SK-N-SH (cell line): ENCODE data around the gene ATP7B. TPM values are rescaled to one million over a fixed set of nuclear protein-coding genes. Genes with fewer than 3 reads are reported as not detected.

Experiments
- CTCF ChIA-PET: fragments of 300-600, 350-600 bp; formaldehyde crosslinking; extraction: SDS; loops from one replicate; lab custom pipeline; 2021; lab: Yijun Ruan, JAX
- POLR2A ChIA-PET: fragments of 350-600 bp; sonication (Branson Sonifier 250); formaldehyde crosslinking; extraction: SDS; loops from one replicate; lab custom pipeline; 2020; ENCODE audit warnings: antibody characterized with exemption, inconsistent platforms; lab: Yijun Ruan, JAX
- DNase-seq: peaks from one replicate; pipeline ENCODE4 v3.0.0; 2012
- H2AFZ ChIP-seq: fragments of 200-600 bp; sonication (generic); 2 replicates; pipeline ENCODE4 v1.8.1; 2016; ENCODE audit warnings: antibody characterized with exemption, mild to moderate bottlenecking, low read depth
- H3F3A ChIP-seq: fragments of 200-600 bp; sonication (generic); replicated peaks from 2 replicates; pipeline ENCODE3; 2016; ENCODE audit warnings: antibody characterized with exemption, mild to moderate bottlenecking; ENCODE audit not compliant: insufficient read depth
- H3K27ac ChIP-seq, 2 experiments: fragments of 200-500 bp in 1 of 2; fragments of 200-600 bp in 1 of 2; sonication (Bioruptor generic) in 1 of 2; sonication (generic), shearing (Covaris generic) in 1 of 2; 2 replicates each; pipeline versions ENCODE4 v1.5.1 to v1.6.1; 2014 to 2016; ENCODE audit warnings: low read depth in 2 of 2, inconsistent platforms in 1 of 2, low read length in 1 of 2, mild to moderate bottlenecking in 1 of 2, mixed read lengths in 1 of 2
- H3K27me3 ChIP-seq: fragments of 200-600 bp; sonication (generic), shearing (Covaris generic); 2 replicates; pipeline ENCODE4 v1.6.1; 2016; ENCODE audit warnings: mixed run types; ENCODE audit not compliant: insufficient read depth
- H3K36me3 ChIP-seq, 2 experiments: fragments of 200-500 bp in 1 of 2; fragments of 200-600 bp in 1 of 2; sonication (Bioruptor generic) in 1 of 2; sonication (generic) in 1 of 2; replicated peaks in 1 of 2; 2 replicates each; pipeline versions ENCODE3 to v1.5.1; 2014 to 2016; ENCODE audit warnings: low read length in 1 of 2, mild to moderate bottlenecking in 1 of 2; ENCODE audit not compliant: insufficient read depth in 2 of 2, control insufficient read depth in 1 of 2
- H3K4me1 ChIP-seq, 2 experiments: fragments of 200-500 bp in 1 of 2; fragments of 200-600 bp in 1 of 2; sonication (Bioruptor generic) in 1 of 2; sonication (generic), shearing (Covaris generic) in 1 of 2; 2 replicates each; pipeline versions ENCODE4 v1.5.1 to v1.6.1; 2014 to 2016; ENCODE audit warnings: low read depth in 1 of 2, low read length in 1 of 2, mixed run types in 1 of 2; ENCODE audit not compliant: insufficient read depth in 2 of 2, control insufficient read depth in 1 of 2
- H3K4me2 ChIP-seq: fragments of 200-600 bp; sonication (generic), shearing (Covaris generic); 2 replicates; pipeline ENCODE4 v1.6.1; 2017; ENCODE audit warnings: mixed run types
- H3K4me3 ChIP-seq, 2 experiments: fragments of 200-500 bp in 1 of 2; fragments of 200-600 bp in 1 of 2; sonication (Bioruptor generic) in 1 of 2; sonication (generic), shearing (Covaris generic) in 1 of 2; 2 replicates each; pipeline versions ENCODE4 v1.5.1 to v1.8.1; 2014 to 2016; ENCODE audit warnings: low read depth in 2 of 2, inconsistent platforms in 1 of 2, low read length in 1 of 2, mild to moderate bottlenecking in 1 of 2, mixed read lengths in 1 of 2, moderate library complexity in 1 of 2
- H3K79me2 ChIP-seq: fragments of 200-600 bp; sonication (generic); 2 replicates; pipeline ENCODE4 v1.8.1; 2017; ENCODE audit warnings: mild to moderate bottlenecking; ENCODE audit not compliant: insufficient read depth
- H3K9ac ChIP-seq: fragments of 200-600 bp; sonication (generic); 2 replicates; pipeline ENCODE4 v1.6.1; 2017; ENCODE audit warnings: mixed run types
- H3K9me2 ChIP-seq: fragments of 200-600 bp; sonication (generic); 2 replicates; pipeline ENCODE4 v1.6.1; 2017; ENCODE audit warnings: mixed run types
- H3K9me3 ChIP-seq: fragments of 200-600 bp; sonication (generic); 2 replicates; pipeline ENCODE4 v1.6.1; 2017; ENCODE audit warnings: mixed run types, mild to moderate bottlenecking, moderate library complexity
- H4K20me1 ChIP-seq: fragments of 200-600 bp; sonication (generic); 2 replicates; pipeline ENCODE4 v1.6.1; 2017; ENCODE audit warnings: mild to moderate bottlenecking, mixed run types; ENCODE audit not compliant: insufficient read depth
- EP300 ChIP-seq, 2 experiments: IDR thresholded peaks; 2 replicates each; pipeline versions ENCODE4 v1.4.0 to v1.6.1; 2012; ENCODE audit warnings: borderline replicate concordance in 1 of 2, low read depth in 1 of 2, low read length in 1 of 2
- MEF2A ChIP-seq: IDR thresholded peaks from 2 replicates; pipeline ENCODE4 v1.4.0; 2012; ENCODE audit warnings: low read depth, borderline replicate concordance
- NFIC ChIP-seq: IDR thresholded peaks from 2 replicates; pipeline ENCODE4 v1.4.0; 2012; ENCODE audit warnings: borderline replicate concordance
- POLR2AphosphoS5 ChIP-seq: IDR thresholded peaks from 2 replicates; pipeline ENCODE4 v1.6.1; 2012; ENCODE audit warnings: low read depth, low read length
- RCOR1 ChIP-seq: fragments of 150-350 bp; IDR thresholded peaks from 2 replicates; pipeline ENCODE4 v1.6.1; 2017; ENCODE audit warnings: antibody characterized with exemption, low read length
- RXRA ChIP-seq: IDR thresholded peaks from 2 replicates; pipeline ENCODE4 v1.4.0; 2012; ENCODE audit warnings: low read depth, mild to moderate bottlenecking, borderline replicate concordance
- TAF1 ChIP-seq: IDR thresholded peaks from 2 replicates; pipeline ENCODE4 v1.6.1; 2012; ENCODE audit warnings: low read depth, mild to moderate bottlenecking, low read length, moderate library complexity, borderline replicate concordance
- WGBS: methylation state at CpG from one replicate; pipeline ENCODE4 v1.1.6; 2017; ENCODE audit warnings: low lambda C conversion rate; 5-methylcytosine and 5-hydroxymethylcytosine counted together
- polyA plus RNA-seq, 3 experiments: library from polyadenylated mRNA; depleted of rRNA; stranded (reverse); fragments of >200 nt; gene quantifications; 2 replicates each; pipeline ENCODE4 v1.2.3, GENCODE V29; 2012
- TF ChIP-seq, protein P1 (sequence below): fragments of 150-350 bp; IDR thresholded peaks from 2 replicates; pipeline ENCODE4 v1.6.1; 2016; ENCODE audit warnings: mild to moderate bottlenecking, low read depth, low read length
- TF ChIP-seq, protein P2 (sequence below): fragments of 200-600 bp; sonication (generic); IDR thresholded peaks from 2 replicates; pipeline ENCODE4 v1.6.1; 2017; ENCODE audit warnings: antibody characterized with exemption, mild to moderate bottlenecking, moderate library complexity

The ATP7B gene
- polyA plus RNA-seq, 1 of the 3 experiments (the other 2 are of a cell fraction), result 4.4 TPM

DNA sequence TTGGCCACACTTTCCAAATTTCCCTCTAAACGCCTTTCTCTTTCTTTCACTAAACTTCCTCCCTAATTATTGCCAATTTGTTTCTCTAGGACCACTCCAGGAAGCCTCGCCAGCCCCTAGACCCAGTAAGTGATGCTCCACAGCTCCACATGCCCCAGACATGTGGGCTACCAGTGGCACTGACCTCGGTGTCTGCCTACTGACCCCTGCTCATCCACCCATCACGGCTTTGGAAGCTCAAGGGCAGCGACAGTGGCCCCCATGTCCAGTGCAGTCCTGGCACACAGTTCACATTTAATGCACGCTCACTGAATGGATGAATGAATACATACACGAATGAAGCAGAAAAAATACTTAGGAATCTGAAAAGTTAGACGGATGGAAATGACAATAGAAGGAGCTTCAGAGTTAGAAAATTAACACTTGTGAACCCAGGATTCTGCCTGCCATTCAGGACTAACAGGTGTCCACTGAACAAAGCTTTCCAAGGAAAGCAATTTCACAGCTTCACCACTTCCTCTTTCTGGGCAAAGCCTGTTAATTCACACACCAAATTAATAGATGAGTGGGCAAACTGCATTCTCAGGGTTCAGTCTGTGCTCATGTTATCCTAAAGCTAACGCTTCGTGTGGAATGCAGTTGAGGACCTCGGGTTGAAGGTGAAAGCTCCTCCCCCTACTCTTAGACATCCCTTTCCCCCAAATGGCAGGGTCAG is 98.6 kb downstream of the ATP7B start:
- H3K27ac ChIP-seq, result no peak overlapping the region
- no peaks in the 10 kb centered on the region for H3K27me3 ChIP-seq
- H3K4me1 ChIP-seq, result peaks cover 0 to 5% of the 10 kb centered on the region in 2 experiments; a peak in 1 of 4 replicates
- H3F3A ChIP-seq, result no peaks in the 10 kb centered on the region
- DNase-seq, result no peak
- no peaks in the 10 kb centered on the region for H3K9me3 ChIP-seq
- no peaks in the 10 kb centered on the region for H4K20me1 ChIP-seq
- ChIA-PET CTCF (interaction anchor here (1.0 to 1.9 kb wide), 5 partner anchors 10 to 538 kb away, joined by 3 to 7 read pairs (median 4); no protein-coding TSS in a partner anchor), POLR2A (no interaction called here)
- no peaks in the 10 kb centered on the region for H3K9me2 ChIP-seq
- no peak overlapping the region for H3K9ac ChIP-seq
- H3K79me2 ChIP-seq, result no peaks in the 10 kb centered on the region
- WGBS, result 52% methylated on average over 11 of the region's 11 CpGs
- H3K36me3 ChIP-seq, result no peaks in the 10 kb centered on the region
- H2AFZ ChIP-seq, result no peak overlapping the region
- no peak overlapping the region for H3K4me3 ChIP-seq
- TF ChIP-seq POLR2AphosphoS5, result no peak
- TF ChIP-seq, protein P1, sequence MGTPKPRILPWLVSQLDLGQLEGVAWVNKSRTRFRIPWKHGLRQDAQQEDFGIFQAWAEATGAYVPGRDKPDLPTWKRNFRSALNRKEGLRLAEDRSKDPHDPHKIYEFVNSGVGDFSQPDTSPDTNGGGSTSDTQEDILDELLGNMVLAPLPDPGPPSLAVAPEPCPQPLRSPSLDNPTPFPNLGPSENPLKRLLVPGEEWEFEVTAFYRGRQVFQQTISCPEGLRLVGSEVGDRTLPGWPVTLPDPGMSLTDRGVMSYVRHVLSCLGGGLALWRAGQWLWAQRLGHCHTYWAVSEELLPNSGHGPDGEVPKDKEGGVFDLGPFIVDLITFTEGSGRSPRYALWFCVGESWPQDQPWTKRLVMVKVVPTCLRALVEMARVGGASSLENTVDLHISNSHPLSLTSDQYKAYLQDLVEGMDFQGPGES, result no peak
- no peak for TF ChIP-seq RXRA
- TF ChIP-seq MEF2A, result no peak
- no peak for TF ChIP-seq TAF1
- no peak for TF ChIP-seq RCOR1
- TF ChIP-seq EP300 (IDR thresholded peaks at IDR 0.05; ENCODE audit: borderline replicate concordance in 1 of 2, low read depth in 1 of 2, low read length in 1 of 2), result no peak
- TF ChIP-seq NFIC, result no peak
- no peak overlapping the region for H3K4me2 ChIP-seq

DNA sequence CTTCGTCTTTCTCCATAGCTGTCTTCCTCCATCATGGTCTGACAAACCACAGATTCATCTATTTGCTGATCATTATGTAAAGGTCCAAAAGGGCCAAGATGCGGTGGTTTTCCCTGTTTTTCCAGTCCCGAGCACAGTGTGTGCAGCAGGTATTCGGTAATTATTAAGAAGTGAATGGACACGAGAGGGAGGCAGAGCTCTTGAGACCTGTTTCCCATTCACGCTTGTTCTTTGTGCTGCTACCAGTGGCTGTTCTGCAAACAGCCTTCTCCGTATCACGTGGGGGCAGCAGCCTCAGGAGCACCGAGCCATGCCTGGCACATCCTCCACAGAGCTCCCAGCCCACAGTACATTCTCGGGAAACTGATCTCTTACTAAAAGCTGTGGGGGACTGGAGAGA is 99.2 kb downstream of the ATP7B start:
- no peaks in the 10 kb centered on the region for H3K9me2 ChIP-seq
- no peak overlapping the region for H2AFZ ChIP-seq
- no peak for DNase-seq
- no peaks in the 10 kb centered on the region for H3K79me2 ChIP-seq
- no peaks in the 10 kb centered on the region for H3K9me3 ChIP-seq
- no peak overlapping the region for H3K9ac ChIP-seq
- TF ChIP-seq, protein P2, sequence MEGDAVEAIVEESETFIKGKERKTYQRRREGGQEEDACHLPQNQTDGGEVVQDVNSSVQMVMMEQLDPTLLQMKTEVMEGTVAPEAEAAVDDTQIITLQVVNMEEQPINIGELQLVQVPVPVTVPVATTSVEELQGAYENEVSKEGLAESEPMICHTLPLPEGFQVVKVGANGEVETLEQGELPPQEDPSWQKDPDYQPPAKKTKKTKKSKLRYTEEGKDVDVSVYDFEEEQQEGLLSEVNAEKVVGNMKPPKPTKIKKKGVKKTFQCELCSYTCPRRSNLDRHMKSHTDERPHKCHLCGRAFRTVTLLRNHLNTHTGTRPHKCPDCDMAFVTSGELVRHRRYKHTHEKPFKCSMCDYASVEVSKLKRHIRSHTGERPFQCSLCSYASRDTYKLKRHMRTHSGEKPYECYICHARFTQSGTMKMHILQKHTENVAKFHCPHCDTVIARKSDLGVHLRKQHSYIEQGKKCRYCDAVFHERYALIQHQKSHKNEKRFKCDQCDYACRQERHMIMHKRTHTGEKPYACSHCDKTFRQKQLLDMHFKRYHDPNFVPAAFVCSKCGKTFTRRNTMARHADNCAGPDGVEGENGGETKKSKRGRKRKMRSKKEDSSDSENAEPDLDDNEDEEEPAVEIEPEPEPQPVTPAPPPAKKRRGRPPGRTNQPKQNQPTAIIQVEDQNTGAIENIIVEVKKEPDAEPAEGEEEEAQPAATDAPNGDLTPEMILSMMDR, result no peak
- H3K27me3 ChIP-seq, result no peaks in the 10 kb centered on the region
- H4K20me1 ChIP-seq, result no peaks in the 10 kb centered on the region
- H3F3A ChIP-seq, result no peaks in the 10 kb centered on the region
- H3K4me2 ChIP-seq, result no peak overlapping the region
- H3K4me1 ChIP-seq, result peaks cover 0 to 5% of the 10 kb centered on the region in 2 experiments; a peak in 1 of 4 replicates
- no peak overlapping the region for H3K4me3 ChIP-seq
- ChIA-PET CTCF (interaction anchor here (1.2 to 1.9 kb wide), 3 partner anchors 10 to 97 kb away, joined by 3 to 7 read pairs (median 5); no protein-coding TSS in a partner anchor), POLR2A (no interaction called here)
- WGBS, result 57% methylated on average over 10 of the region's 10 CpGs
- H3K36me3 ChIP-seq, result no peaks in the 10 kb centered on the region
- H3K27ac ChIP-seq, result no peak overlapping the region
